OCI-LY1 (cell line): Measurements from ENCODE around the gene PRKCE.

Experiments used
- CTCF ChIP-seq: fragments of 200-600 bp; sonication (generic), shearing (Covaris generic); IDR thresholded peaks from 2 replicates; pipeline ENCODE4 v1.5.1; 2017; ENCODE audit warnings: mild to moderate bottlenecking, antibody characterized with exemption, low read length, moderate library complexity, mixed read lengths
- EZH2 ChIP-seq: fragments of 200-600 bp; sonication (generic), shearing (Covaris generic); IDR thresholded peaks from 2 replicates; pipeline ENCODE4 v1.8.0; 2017; ENCODE audit warnings: borderline replicate concordance, mixed run types, mild to moderate bottlenecking, antibody characterized with exemption, low read length, moderate library complexity, mixed read lengths

GRCh38 chr2:45713136-45713535 is 61.7 kb downstream of the PRKCE start:
- TF ChIP-seq CTCF (no peak), EZH2 (no peak)
